Sigmoid colon (tissue), 7 donors: ENCODE results near the gene DLG1. TPM values are rescaled to one million over a fixed set of nuclear protein-coding genes. Genes with fewer than 3 reads are reported as not detected.

Experiments
- DNase-seq: peaks from one replicate; pipeline ENCODE4 v3.0.0-alpha.2; 2019
- H3K27ac ChIP-seq, 4 donors: fragments of 200-600 bp; sonication (generic); one replicate each; pipeline ENCODE4 v1.5.1; 2016 to 2019; ENCODE audit warnings: mild to moderate bottlenecking in 1 of 4
- H3K27me3 ChIP-seq, 3 donors: fragments of 200-600 bp; sonication (generic); one replicate each; pipeline ENCODE4 v1.5.1; 2019; ENCODE audit warnings: mild to moderate bottlenecking in 1 of 3
- H3K36me3 ChIP-seq, 4 donors: fragments of 200-600 bp; sonication (generic); one replicate each; pipeline ENCODE4 v1.5.1; 2016 to 2019
- H3K4me1 ChIP-seq, 4 donors: fragments of 200-600 bp; sonication (generic); one replicate each; pipeline ENCODE4 v1.5.1; 2017 to 2019
- H3K4me3 ChIP-seq, 4 donors: fragments of 200-600 bp; sonication (generic); one replicate each; pipeline ENCODE4 v1.5.1; 2017 to 2019; ENCODE audit warnings: mild to moderate bottlenecking in 2 of 4, moderate library complexity in 1 of 4
- H3K9me3 ChIP-seq, 4 donors: fragments of 200-600 bp in 3 of 4; sonication (generic) in 3 of 4; one replicate each; pipeline versions ENCODE4 v1.5.1 to v1.6.1; 2013 to 2019
- EP300 ChIP-seq, 4 donors: sonication (generic); formaldehyde crosslinking; IDR thresholded peaks; one replicate each; pipeline ENCODE4 v1.6.1; 2017; ENCODE audit warnings: antibody characterized with exemption in 4 of 4
- POLR2A ChIP-seq, 2 donors: fragments of 450-650 bp; IDR thresholded peaks; one replicate each; pipeline ENCODE4 v1.6.1; 2016; ENCODE audit warnings: antibody characterized with exemption in 2 of 2, mild to moderate bottlenecking in 2 of 2, moderate library complexity in 2 of 2
- POLR2AphosphoS5 ChIP-seq, 4 donors: sonication (generic); formaldehyde crosslinking; IDR thresholded peaks; one replicate each; pipeline ENCODE4 v1.6.1; 2017; ENCODE audit warnings: antibody characterized with exemption in 4 of 4
- whole genome bisulfite sequencing, 2 donors: extraction: QIAGEN DNeasy Blood & Tissue Kit; methylation state at CpG; one replicate each; pipeline ENCODE4 v1.1.7; 2013; 5-methylcytosine and 5-hydroxymethylcytosine counted together
- intact Hi-C: fragments of 100-400 bp; cut with DNase I; formaldehyde crosslinking; loops from one replicate; pipeline ENCODE4 v1.15.1; 2023
- polyA plus RNA-seq, 3 donors: library from polyadenylated mRNA; stranded (reverse); fragments of 200-250 nt; gene quantifications; one replicate each; pipeline ENCODE4 v1.2.3, GENCODE V29; 2013
- total RNA-seq, 4 donors: library from RNA; depleted of rRNA; stranded (reverse); fragments of >200 nt; gene quantifications; one replicate each; pipeline ENCODE4 v1.1.0, GENCODE V29; 2016
- TF ChIP-seq, protein P1 (sequence below), 4 experiments: fragments of 450-650 bp in 3 of 4; fragments of 200-600 bp in 1 of 4; IDR thresholded peaks; one replicate each; pipeline ENCODE4 v1.5.1; 2016 to 2019; ENCODE audit warnings: antibody characterized with exemption in 4 of 4, mild to moderate bottlenecking in 3 of 4, moderate library complexity in 2 of 4
- donor health status: healthy with polysubstance abuse.
- donor health status: Bipolar disorder and iron deficiency.
- donor health status: healthy.

DLG1 gene
- total and polyA plus RNA-seq, 7 donors = 30.6 to 83.7 (median 64.3) TPM

DNA sequence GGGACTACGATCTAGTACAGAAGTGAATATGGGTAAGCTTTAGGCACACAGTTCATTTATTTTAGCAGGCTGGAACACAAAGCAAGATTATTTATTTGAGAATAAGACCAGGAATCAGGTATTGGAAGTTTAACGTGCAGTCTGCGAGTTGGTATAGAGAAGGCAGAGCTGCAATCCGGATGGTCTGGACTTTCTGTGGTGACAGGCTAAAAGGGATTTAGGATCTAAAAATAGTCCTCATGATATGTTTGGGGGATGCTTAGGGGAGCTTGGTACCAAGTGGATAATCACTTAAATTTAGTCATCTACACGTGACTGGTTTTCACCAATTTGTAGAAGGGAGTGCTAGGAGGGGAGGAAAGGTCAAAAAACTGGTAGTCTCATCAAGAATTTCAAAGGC lies 119.4 kb downstream of the DLG1 start:
- WGBS, 2 donors = 94 to 96% methylated on average over 5 of the region's 5 CpGs
- no peaks in the 10 kb centered on the region for H3K9me3 ChIP-seq
- H3K27ac ChIP-seq = no peak overlapping the region
- TF ChIP-seq POLR2AphosphoS5 (IDR thresholded peaks at IDR 0.05) = no peak
- no peak for TF ChIP-seq EP300 (IDR thresholded peaks at IDR 0.05)
- TF ChIP-seq, protein P1, sequence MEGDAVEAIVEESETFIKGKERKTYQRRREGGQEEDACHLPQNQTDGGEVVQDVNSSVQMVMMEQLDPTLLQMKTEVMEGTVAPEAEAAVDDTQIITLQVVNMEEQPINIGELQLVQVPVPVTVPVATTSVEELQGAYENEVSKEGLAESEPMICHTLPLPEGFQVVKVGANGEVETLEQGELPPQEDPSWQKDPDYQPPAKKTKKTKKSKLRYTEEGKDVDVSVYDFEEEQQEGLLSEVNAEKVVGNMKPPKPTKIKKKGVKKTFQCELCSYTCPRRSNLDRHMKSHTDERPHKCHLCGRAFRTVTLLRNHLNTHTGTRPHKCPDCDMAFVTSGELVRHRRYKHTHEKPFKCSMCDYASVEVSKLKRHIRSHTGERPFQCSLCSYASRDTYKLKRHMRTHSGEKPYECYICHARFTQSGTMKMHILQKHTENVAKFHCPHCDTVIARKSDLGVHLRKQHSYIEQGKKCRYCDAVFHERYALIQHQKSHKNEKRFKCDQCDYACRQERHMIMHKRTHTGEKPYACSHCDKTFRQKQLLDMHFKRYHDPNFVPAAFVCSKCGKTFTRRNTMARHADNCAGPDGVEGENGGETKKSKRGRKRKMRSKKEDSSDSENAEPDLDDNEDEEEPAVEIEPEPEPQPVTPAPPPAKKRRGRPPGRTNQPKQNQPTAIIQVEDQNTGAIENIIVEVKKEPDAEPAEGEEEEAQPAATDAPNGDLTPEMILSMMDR (IDR thresholded peaks at IDR 0.05) = no peak
- TF ChIP-seq POLR2A (IDR thresholded peaks at IDR 0.05) = no peak
- DNase-seq = no peak
- no peaks in the 10 kb centered on the region for H3K36me3 ChIP-seq
- intact Hi-C loops = no loop called here
- H3K4me3 ChIP-seq = no peak overlapping the region
- H3K4me1 ChIP-seq = no peaks in the 10 kb centered on the region
- no peaks in the 10 kb centered on the region for H3K27me3 ChIP-seq

DNA sequence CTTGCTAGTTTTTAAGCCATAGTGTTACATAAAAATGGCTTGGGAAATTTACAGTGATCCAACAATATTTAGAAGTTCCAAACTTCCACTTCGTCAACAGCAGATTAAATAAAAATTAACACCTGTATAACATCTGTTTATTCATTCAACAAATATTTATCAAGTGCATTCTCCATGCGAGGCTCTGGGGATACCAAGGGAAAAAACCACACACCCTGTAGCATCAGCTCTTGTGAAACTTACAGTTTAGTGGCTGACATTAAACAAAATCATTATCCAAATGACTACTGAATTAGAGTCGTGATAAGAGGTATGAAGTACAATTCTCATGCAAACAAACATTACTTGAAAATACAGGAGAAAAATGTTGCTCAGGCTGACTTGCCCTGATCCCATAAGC lies 122.9 kb downstream of the DLG1 start:
- WGBS, 2 donors = 47 to 64% methylated on average over 3 of the region's 3 CpGs
- Histone ChIP-seq H3K27ac (no peak overlapping the region), H3K36me3 (no peaks in the 10 kb centered on the region), H3K4me1 (peaks cover 0 to 5% (median 0%) of the 10 kb centered on the region in 4 donors), H3K4me3 (no peak overlapping the region), H3K9me3 (no peaks in the 10 kb centered on the region), H3K27me3 (no peaks in the 10 kb centered on the region)
- DNase-seq = no peak
- no peak for TF ChIP-seq EP300 (IDR thresholded peaks at IDR 0.05)
- TF ChIP-seq POLR2AphosphoS5 (IDR thresholded peaks at IDR 0.05) = no peak
- no peak for TF ChIP-seq POLR2A (IDR thresholded peaks at IDR 0.05)
- TF ChIP-seq, protein P1 (IDR thresholded peaks at IDR 0.05) = no peak
- intact Hi-C loops = no loop called here

DNA sequence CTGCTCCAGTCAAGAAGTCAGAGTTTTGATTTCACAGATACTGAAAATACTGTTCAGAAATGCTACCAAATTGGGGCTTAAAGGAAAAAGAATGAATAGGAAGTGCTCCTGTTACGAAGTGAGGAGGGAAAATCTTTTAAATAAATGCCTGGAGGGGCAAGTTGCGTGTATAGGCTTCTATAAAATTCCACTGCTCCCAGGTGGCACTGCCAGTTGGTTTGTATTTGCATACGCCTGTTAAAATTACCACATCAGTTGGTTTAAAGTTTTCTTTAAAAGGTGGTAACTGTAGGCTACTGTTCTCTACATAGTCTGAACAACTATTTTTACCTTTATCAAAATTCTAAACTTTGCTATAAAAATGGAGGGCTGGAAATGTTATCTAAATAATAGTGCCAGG lies 123.5 kb downstream of the DLG1 start:
- Histone ChIP-seq H3K27me3 (no peaks in the 10 kb centered on the region), H3K4me3 (no peak overlapping the region), H3K27ac (no peak overlapping the region), H3K36me3 (no peaks in the 10 kb centered on the region), H3K4me1 (peaks cover 0 to 5% (median 0%) of the 10 kb centered on the region in 4 donors), H3K9me3 (no peaks in the 10 kb centered on the region)
- no peak for TF ChIP-seq EP300 (IDR thresholded peaks at IDR 0.05)
- DNase-seq = no peak
- intact Hi-C loops = no loop called here
- 63% methylated on average over 3 of the region's 3 CpGs for WGBS, 2 donors

DNA sequence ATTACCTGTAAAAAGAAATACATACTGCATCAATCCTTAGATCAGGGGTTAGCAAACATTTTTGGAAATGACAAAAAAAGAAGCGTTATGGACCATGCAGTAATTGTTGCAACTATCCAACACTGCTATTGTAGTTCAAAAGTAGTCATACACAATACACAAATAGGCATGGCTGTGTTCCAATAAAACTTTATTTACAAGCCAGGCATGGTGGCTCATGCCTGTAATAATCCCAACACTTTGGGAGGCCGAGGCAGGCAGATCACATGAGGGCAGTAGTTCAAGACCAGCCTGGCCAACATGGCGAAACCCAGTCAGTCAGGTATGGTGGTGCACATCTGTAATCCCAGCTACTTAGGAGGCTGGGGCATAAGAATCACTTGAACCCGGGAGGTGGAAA lies 124.8 kb downstream of the DLG1 start:
- TF ChIP-seq EP300 (IDR thresholded peaks at IDR 0.05) (no peak), POLR2AphosphoS5 (IDR thresholded peaks at IDR 0.05) (no peak), POLR2A (IDR thresholded peaks at IDR 0.05) (no peak)
- TF ChIP-seq, protein P1 (IDR thresholded peaks at IDR 0.05) = no peak
- no peaks in the 10 kb centered on the region for H3K9me3 ChIP-seq
- no peak overlapping the region for H3K4me3 ChIP-seq
- intact Hi-C loops = no loop called here
- WGBS, 2 donors = 96 to 97% methylated on average over 4 of the region's 4 CpGs
- no peak for DNase-seq
- no peaks in the 10 kb centered on the region for H3K27me3 ChIP-seq
- peaks cover 0 to 5% (median 0%) of the 10 kb centered on the region in 4 donors for H3K4me1 ChIP-seq
- H3K27ac ChIP-seq = no peak overlapping the region
- no peaks in the 10 kb centered on the region for H3K36me3 ChIP-seq

DNA sequence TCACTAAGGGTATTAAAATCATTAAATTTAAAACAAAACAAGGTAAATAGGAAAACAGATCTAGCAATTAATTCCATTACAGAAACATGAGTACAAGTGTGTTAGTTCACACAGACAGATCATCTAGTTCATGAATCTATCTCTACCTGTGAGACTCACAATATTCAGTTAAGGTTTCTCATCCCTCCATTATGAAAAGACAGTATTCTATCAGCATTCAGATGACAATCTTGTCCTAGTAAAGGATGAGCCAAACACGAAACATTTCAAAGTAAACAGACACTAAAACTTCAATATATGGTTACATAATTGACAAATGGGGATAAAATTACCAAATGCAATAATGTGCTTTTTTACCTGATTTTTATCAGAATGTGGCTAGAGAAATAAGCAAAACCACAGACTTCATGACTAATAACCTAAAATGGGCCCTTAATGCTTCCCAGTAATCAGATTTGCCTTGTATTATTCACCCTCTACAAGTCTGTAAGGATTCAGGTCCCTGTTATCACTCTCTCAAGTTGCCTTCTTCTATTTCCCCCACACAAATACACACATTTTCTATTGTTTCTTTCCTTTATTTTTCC lies 126.8 kb downstream of the DLG1 start:
- intact Hi-C loops = no loop called here
- Histone ChIP-seq H3K27ac (no peak overlapping the region), H3K4me1 (peaks cover 0 to 5% (median 0%) of the 10 kb centered on the region in 4 donors), H3K4me3 (no peak overlapping the region), H3K27me3 (no peaks in the 10 kb centered on the region), H3K36me3 (no peaks in the 10 kb centered on the region), H3K9me3 (no peaks in the 10 kb centered on the region)
- WGBS, 2 donors = 51 to 59% methylated on average over 1 of the region's 1 CpG
- TF ChIP-seq, protein P1 (IDR thresholded peaks at IDR 0.05) = no peak
- TF ChIP-seq POLR2AphosphoS5 (IDR thresholded peaks at IDR 0.05) = no peak
- no peak for TF ChIP-seq EP300 (IDR thresholded peaks at IDR 0.05)
- no peak for TF ChIP-seq POLR2A (IDR thresholded peaks at IDR 0.05)
- DNase-seq = no peak
